Gastroesophageal sphincter (tissue), 4 donors: ENCODE results near the gene NDUFA5. TPM values are rescaled to one million over a fixed set of nuclear protein-coding genes. Genes with fewer than 3 reads are reported as not detected.

ENCODE experiments used
- ATAC-seq: fragments of 150-250 bp; one replicate; pipeline ENCODE4 v1.9.1; 2016; ENCODE audit warnings: mild to moderate bottlenecking, moderate library complexity
- H3K27ac ChIP-seq, 4 donors: fragments of 200-600 bp; sonication (generic) in 3 of 4; 1 replicate in 3 of 4; 2 replicates in 1 of 4; pipeline ENCODE4 v1.5.1; 2016 to 2019
- H3K27me3 ChIP-seq: fragments of 200-600 bp; sonication (generic); one replicate; pipeline ENCODE4 v1.5.1; 2019
- H3K36me3 ChIP-seq, 2 donors: fragments of 200-600 bp; sonication (generic); one replicate each; pipeline ENCODE4 v1.5.1; 2019; ENCODE audit warnings: control low read depth in 1 of 2
- H3K4me1 ChIP-seq, 3 donors: fragments of 200-600 bp; sonication (generic); 1 replicate in 2 of 3; 2 replicates in 1 of 3; pipeline ENCODE4 v1.5.1; 2016 to 2019; ENCODE audit warnings: control low read depth in 2 of 3
- H3K4me3 ChIP-seq, 2 donors: fragments of 200-600 bp; sonication (generic); one replicate each; pipeline ENCODE4 v1.5.1; 2019; ENCODE audit warnings: mild to moderate bottlenecking in 1 of 2, moderate library complexity in 1 of 2
- H3K9me3 ChIP-seq, 3 donors: fragments of 200-600 bp; sonication (generic); one replicate each; pipeline ENCODE4 v1.5.1; 2017 to 2019; ENCODE audit warnings: control low read depth in 2 of 3
- CTCF ChIP-seq, 4 experiments: fragments of 200-600 bp in 2 of 4; fragments of 450-650 bp in 2 of 4; sonication (generic) in 1 of 4; IDR thresholded peaks; one replicate each; pipeline ENCODE4 v1.5.1; 2017 to 2019; ENCODE audit warnings: antibody characterized with exemption in 4 of 4, mild to moderate bottlenecking in 2 of 4, moderate library complexity in 2 of 4
- EP300 ChIP-seq: sonication (generic); formaldehyde crosslinking; IDR thresholded peaks from one replicate; pipeline ENCODE4 v1.6.1; 2017; ENCODE audit warnings: antibody characterized with exemption, mild to moderate bottlenecking
- POLR2A ChIP-seq, 2 donors: fragments of 450-650 bp; IDR thresholded peaks; one replicate each; pipeline ENCODE4 v1.6.1; 2017; ENCODE audit warnings: antibody characterized with exemption in 2 of 2, mild to moderate bottlenecking in 2 of 2, moderate library complexity in 1 of 2
- POLR2AphosphoS5 ChIP-seq: sonication (generic); formaldehyde crosslinking; IDR thresholded peaks from one replicate; pipeline ENCODE4 v1.6.1; 2017; ENCODE audit warnings: antibody characterized with exemption
- WGBS, 2 donors: methylation state at CpG; one replicate each; pipeline ENCODE4 v1.1.5; 2018; ENCODE audit warnings: low coverage in 1 of 2; 5-methylcytosine and 5-hydroxymethylcytosine counted together
- total RNA-seq, 4 donors: library from RNA; depleted of rRNA; stranded (reverse); fragments of >200 nt; gene quantifications; one replicate each; pipeline ENCODE4 v1.1.0, GENCODE V29; 2016

The NDUFA5 gene
- total RNA-seq, 4 donors from 2014 or later = 65.4 to 172 (median 115) TPM

- H3K27ac ChIP-seq = no peak overlapping the region
- H3K4me3 ChIP-seq = no peak overlapping the region
- no peaks in the 10 kb centered on the region for H3K27me3 ChIP-seq
- TF ChIP-seq POLR2AphosphoS5 (no peak), POLR2A (IDR thresholded peaks at IDR 0.05) (no peak), CTCF (IDR thresholded peaks at IDR 0.05) (peak; percentile 53 to 72 (median 65)), EP300 (no peak)
- no peak for ATAC-seq
- H3K4me1 ChIP-seq = peaks cover 0 to 4% (median 0%) of the 10 kb centered on the region in 3 donors
- H3K36me3 ChIP-seq = no peaks in the 10 kb centered on the region
- 0 to 5% methylated on average over 3 of the region's 3 CpGs for WGBS, 2 donors
- H3K9me3 ChIP-seq = no peaks in the 10 kb centered on the region
Observed at GRCh38 chr7:123494193-123494796, 63.3 kb downstream of the NDUFA5 start.

- peak overlapping the region in 1 of 4 donors; percentile 13 for H3K27ac ChIP-seq
- no peak for ATAC-seq
- H3K4me1 ChIP-seq = peaks cover 0 to 4% (median 0%) of the 10 kb centered on the region in 3 donors
- 89 to 90% methylated on average over 2 to 3 of the region's 3 CpGs for WGBS, 2 donors
- no peaks in the 10 kb centered on the region for H3K9me3 ChIP-seq
- no peak overlapping the region for H3K4me3 ChIP-seq
- H3K27me3 ChIP-seq = no peaks in the 10 kb centered on the region
- no peaks in the 10 kb centered on the region for H3K36me3 ChIP-seq
- TF ChIP-seq CTCF (IDR thresholded peaks at IDR 0.05) (no peak), EP300 (no peak), POLR2AphosphoS5 (no peak), POLR2A (IDR thresholded peaks at IDR 0.05) (no peak)
Observed at GRCh38 chr7:123492485-123492884, 65.1 kb downstream of the NDUFA5 start.

Other genes with a start within 250 kb of the NDUFA5 start
- gene IQUB, start 23.2 kb downstream of the NDUFA5 start, total RNA-seq = 10 to 100 TPM in 1 of 4 donors, 1 to 10 TPM in 2, under 1 TPM in 1; 0.94 to 18.5 (median 7.2) TPM
- gene ASB15, start 44.0 kb upstream of the NDUFA5 start, total RNA-seq = not detected
- gene LMOD2, start 98.0 kb upstream of the NDUFA5 start, total RNA-seq = not detected
- gene WASL, start 191.2 kb upstream of the NDUFA5 start, total RNA-seq = 10 to 100 TPM; 42.5 to 55.9 (median 47.9) TPM